ENCODE data around the gene SNRPF. TPM values are rescaled to one million over a fixed set of nuclear protein-coding genes. Genes with fewer than 3 reads are reported as not detected.

Gene SNRPF
- 8.7 and 10.1 TPM in 2 replicates for total RNA-seq

GRCh38 chr12:95858451-95859343 lies at the start of gene SNRPF:
Gene SNRPF (plus strand): TSS chr12:95858952. CDS start chr12:95859074, 122 bp downstream.

Other genes starting within 250 kb of the SNRPF start
- gene NTN4, start 68.2 kb upstream of the SNRPF start, total RNA-seq = 288 and 387 TPM in 2 replicates
- gene CCDC38, start 83.7 kb downstream of the SNRPF start, total RNA-seq = 0.10 TPM in 1 of 2 replicates, not detected in the other
- 0.29 TPM in 1 of 2 replicates, not detected in the other for gene AMDHD1, start 84.4 kb downstream of the SNRPF start, total RNA-seq
- gene HAL, start 137.4 kb downstream of the SNRPF start, total RNA-seq = 1.1 TPM in 1 of 2 replicates, not detected in the other
- 81.0 and 82.7 TPM in 2 replicates for gene LTA4H, start 176.6 kb downstream of the SNRPF start, total RNA-seq